GM21390 (cell line): ENCODE data around the gene ZNF318.
"Not testable (repeated sequence)": the region's sequence is repeated elsewhere in the genome, so short reads cannot be mapped to it uniquely, and the experiment has no call there.

ENCODE experiments used
- ATAC-seq: cut with Tn5 transposase; IDR thresholded peaks from one replicate; pipeline ENCODE4 v1.9.1; 2021; ENCODE audit not compliant: unreplicated experiment

The ZNF318 gene, protein sequence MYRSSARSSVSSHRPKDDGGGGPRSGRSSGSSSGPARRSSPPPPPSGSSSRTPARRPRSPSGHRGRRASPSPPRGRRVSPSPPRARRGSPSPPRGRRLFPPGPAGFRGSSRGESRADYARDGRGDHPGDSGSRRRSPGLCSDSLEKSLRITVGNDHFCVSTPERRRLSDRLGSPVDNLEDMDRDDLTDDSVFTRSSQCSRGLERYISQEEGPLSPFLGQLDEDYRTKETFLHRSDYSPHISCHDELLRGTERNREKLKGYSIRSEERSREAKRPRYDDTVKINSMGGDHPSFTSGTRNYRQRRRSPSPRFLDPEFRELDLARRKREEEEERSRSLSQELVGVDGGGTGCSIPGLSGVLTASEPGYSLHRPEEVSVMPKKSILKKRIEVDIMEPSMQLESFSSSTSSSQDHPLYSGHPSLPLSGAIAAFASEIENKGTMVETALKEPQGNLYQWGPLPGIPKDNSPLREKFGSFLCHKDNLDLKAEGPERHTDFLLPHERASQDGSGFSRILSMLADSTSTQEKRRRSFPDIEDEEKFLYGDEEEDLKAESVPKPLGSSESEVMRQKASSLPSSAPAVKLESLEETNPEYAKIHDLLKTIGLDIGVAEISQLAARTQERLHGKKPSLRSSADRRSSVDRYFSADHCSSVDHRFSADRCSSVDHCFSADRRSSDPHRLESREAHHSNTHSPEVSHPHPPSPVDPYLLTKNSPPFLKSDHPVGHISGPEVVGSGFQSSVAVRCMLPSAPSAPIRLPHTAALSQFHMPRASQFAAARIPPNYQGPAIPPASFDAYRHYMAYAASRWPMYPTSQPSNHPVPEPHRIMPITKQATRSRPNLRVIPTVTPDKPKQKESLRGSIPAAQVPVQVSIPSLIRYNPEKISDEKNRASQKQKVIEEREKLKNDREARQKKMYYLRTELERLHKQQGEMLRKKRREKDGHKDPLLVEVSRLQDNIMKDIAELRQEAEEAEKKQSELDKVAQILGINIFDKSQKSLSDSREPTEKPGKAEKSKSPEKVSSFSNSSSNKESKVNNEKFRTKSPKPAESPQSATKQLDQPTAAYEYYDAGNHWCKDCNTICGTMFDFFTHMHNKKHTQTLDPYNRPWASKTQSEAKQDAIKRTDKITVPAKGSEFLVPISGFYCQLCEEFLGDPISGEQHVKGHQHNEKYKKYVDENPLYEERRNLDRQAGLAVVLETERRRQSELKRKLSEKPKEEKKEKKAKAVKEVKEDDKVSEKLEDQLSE (N-terminal part only)

DNA sequence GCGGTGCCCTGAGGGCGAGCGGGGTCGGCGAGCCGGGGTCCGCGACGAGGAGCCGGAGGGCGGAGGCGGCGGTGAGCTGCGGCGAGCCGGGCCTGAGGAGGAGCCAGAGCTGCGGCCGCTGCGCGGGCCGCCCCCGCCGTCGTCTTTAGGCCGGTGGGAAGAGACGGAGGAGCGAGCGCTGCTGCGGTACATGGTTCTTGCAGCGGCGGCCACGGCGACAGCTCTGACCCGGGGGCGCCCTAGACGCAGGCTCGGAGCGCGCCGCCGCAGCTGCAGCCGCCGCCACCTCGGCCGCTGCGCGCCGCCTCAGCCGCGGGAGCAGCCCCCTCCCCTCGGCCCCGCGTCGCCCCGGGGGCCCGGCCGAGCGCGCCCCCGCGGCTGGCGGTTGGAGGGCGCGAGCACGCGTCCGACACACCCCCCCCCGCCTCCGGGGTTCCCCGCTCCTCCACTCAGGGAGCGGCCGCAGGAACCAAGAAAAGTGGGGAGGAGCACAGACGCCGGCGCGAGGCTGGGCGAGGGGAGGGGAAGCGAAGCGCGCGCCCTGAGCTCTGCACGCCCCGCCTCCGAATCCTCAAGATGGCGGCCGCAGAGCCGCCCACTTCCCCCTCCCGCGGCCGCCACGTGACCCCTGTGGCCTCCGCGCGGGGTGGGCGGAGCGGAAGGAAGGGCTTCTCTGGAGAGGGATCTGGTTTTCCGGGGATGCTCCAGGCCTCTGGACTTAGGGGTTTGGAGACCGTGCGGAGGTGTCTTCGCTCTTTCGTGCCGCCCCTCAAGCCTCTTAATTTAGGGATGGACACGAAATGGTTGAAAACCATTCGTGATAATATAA, at the start of gene ZNF318:
Gene ZNF318, minus strand, starts transcription at position 474 of the 829 bp plus-strand sequence. Its CDS starts 282 bp downstream, at position 192.
- ATAC-seq = peak; percentile 75

DNA sequence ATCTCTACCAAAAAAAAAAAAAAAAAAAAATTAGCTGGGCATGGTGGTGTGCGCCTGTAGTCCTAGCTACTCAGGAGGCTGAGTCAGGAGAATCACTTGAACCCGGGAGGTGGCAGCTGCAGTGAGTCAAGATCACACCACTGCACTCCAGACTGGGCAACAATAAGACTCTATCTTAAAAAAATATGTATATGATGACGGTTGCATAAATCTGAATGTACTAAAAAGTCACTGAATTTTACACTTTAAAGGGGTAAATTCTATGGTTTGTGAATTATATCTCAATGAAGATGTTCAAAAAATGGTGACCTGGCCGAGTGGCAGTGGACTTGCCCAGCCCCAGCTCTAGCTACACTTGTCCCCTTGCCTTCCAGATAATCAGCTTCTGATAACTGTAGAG, 47.5 kb upstream of the ZNF318 start:
- no peak for ATAC-seq

DNA sequence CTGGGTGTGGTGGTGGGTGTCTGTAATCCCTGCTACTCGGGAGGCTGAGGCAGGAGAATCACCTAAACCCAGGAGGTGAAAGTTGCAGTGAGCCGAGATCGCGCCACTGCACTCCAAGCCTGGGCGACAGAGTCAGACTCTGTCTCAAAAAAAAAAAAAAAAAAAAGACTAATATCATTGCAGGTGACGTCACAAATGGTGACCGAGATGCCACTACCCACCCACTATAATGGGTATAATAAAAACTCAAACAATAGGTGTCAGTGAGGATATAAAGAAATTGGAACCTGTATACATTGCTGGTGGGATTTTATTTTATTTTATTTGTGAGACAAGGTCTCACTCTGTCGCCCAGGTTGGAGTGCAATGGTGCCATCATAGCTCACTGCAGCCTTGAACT, 45.8 kb upstream of the ZNF318 start:
- not testable (repeated sequence) for ATAC-seq

DNA sequence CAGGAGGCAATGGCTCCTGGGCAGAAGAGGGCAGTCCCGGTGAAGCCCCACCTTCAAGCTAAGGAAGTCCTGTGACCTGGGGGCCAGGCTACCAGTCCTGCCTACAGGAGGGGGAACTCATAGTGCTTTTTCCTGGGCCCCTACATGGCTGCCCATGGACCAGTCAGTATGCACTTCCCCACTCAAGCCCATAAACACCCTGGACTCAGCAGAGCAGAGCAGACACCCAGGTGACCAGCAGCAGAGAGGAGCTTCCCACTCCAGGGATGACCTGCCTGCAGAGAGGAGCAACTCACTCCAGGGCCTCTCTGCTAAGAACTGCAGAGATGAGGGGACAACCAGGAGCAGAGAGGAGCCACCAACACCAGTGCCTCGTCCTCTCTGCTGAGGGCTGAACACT, 43.6 kb upstream of the ZNF318 start:
- no peak for ATAC-seq

DNA sequence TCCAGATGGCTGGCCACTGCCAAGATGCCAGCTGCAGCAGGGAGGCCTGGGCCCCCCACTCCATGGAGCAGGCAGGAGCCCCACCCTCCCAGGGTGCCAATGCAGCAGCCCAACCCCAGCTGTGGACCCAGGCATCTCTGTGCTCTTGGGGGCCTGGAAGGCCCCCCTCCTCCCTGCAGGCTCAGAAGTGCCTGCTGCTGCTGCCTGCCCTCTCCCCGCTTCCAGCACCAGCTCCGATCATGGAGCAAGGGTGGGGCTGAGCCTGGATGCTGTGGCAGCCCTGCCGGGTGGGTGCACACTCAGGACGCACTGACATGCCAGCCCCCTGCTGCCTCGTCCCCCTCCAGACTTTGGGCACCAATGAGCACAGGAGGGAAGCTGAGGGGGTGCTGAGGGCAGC, 43.1 kb upstream of the ZNF318 start:
- no peak for ATAC-seq

DNA sequence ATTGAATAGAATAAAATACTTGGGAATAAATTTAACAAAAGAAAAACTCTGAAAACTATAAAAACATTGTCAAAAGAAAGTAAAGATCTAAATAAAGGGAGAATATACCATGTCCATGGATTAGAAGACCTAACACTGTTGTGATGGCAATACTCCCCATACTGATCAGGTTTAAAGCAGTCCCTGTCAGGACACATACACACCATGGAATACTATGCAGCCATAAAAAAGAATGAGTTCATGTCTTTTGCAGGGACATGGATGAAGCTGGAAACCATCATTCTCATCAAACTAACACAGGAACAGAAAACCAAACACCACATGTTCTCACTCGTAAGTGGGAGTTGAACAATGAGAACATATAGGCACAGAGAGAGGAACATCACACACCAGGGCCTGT, 41.3 kb upstream of the ZNF318 start:
- ATAC-seq = not testable (repeated sequence)

DNA sequence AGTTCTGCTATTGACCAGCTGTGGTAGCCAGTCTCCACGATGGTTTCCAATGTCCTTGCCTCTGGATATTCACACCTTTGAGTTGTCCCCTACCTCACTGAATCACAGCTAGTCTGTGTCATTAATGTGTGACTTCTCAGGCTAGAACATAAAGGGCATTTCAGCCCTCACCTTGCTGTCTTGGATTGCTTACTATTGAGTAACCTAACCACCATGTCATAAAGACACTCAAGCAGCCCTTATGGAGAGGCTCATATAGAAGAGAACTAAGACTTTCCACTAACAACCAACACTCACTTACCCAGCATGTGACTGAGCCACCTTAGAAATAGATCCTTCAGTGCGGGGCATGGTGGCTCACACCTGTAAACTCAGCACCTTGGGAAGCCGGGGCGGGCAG, 38.8 kb upstream of the ZNF318 start:
- no peak for ATAC-seq

DNA sequence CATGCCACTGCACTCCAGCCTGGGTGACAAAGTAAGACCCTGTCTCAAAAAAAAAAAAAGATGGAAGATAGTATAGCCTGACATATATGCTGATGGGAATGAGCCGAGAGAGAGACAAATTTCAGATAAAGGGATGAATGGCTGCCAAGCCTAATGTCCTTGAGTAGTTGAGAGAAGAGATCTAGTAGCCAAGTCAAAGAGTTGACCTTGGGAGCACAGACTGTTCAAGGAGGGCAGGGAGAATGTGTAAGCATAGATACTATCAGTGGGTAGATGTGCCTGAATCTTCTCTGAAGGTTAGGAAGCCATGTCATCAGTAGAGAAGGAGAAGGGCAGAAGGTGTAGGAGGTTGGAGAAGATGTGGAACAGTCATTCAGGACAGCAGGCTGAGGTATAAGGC, 37.8 kb upstream of the ZNF318 start:
- no peak for ATAC-seq

DNA sequence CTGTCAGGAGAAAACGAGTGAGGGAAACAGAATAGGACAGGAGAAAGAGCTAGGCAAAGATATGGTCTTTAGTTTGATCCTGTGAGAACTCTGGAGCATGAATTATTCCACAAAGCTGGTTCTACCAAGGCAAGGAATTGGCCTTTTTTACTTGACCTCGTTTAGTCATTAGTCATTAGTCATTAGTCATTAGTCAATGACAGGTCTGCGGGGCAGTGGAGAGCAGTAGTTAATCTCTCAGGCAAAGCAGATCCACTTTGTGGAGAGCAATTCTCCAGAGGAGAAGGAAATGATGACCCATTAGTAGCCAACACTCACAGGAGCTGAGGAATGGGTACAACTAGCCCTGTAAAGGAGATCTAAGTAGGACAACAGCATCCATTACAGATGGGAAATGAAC, 35.9 kb upstream of the ZNF318 start:
- no peak for ATAC-seq

DNA sequence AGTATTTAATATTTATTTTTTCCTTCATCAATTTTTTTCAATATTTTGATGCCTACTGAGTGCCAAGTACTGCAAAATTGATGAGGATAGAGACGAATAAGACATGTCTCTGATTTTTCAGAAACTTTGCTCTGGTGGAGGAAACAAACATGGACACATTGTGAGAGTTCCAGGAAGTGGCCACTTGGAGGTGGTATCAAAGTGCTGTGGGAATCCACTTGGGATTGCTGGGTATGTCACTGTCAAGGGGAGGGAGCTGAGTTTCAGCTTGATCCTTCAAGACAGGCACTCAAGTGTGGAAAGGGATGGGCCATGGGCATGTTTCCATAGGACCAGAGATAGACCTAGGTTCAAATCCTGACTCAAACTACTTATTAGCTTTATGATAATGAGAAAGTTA, 33.4 kb upstream of the ZNF318 start:
- ATAC-seq = no peak

DNA sequence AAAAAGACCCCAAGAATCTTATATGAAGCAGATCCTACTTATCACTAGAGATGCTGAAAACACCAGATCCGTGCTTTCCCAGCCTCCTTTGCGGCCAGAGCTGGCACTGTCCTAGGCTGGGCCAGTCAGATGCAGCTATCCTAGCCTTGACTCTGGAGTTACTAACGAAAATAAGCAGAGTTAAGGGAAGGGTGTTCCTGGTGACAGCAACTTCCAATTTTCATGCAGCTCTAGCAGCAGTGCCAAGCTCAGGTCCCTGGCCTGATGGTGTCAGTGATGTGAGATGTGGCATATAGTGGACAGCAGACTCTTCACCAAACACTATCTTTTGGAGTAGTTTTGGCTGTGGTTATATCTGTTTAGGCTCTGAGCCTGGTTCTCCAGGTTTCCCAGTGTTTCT, 32.3 kb upstream of the ZNF318 start:
- no peak for ATAC-seq

DNA sequence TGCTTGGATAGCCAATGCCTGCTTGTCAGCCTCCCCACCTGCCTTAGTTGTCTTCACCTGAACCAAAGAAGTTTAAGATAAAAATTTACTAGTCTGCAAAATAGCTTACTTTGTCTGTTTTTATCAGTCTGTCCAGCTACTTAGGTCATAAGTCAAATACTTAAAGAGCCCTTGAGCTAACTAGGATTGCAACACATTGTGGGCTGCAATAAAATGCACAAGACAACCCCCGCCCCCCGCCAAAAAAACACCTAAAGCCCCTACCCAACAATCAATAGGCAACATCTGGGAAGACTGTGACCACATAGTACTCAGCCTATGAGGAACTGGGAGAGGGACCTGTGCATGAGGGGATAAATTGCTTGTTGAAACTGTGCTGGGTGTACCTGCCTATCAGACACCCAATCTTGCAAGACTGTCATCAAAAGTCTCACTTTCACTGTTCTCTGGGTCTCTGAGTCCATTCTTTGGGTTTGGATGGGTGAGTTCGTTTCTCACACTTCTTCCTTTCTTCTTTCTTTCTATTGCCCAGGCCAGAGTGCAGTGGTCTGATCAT, 30.6 kb upstream of the ZNF318 start:
- no peak for ATAC-seq

DNA sequence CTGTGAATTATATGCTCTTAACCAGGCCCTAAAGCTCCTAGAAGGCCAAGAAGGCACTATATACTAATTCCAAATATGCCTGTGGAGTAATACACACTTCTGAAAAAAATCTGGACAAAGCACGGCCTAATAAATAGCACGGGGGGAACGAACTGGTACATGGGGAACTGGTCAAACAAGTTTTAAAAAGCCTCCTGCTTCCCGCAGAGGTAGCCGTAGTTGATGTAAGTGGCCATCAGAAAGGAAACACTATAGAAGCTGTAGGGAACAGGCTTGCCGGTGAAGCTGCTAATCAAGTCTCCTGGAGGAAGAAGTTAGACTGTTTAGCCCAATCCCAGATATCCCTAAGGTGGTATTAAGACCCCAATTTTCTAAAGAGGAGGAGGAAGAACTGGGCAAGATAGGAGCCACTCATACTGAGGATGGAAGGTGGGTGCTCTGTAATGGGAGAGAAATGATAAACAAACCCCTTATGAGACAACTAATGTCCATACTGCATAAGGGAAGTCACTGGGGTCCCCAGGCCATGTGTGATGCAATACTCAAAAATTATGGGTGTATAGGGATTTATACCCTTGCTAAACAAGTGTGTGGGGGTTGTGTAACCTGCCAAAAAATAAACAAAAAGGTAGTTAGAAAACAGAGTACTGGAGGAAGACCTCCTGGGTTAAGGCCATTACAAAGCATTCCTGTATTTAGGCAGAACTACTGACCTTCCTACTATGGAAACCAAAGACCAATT, 27.1 kb upstream of the ZNF318 start:
- no peak for ATAC-seq

DNA sequence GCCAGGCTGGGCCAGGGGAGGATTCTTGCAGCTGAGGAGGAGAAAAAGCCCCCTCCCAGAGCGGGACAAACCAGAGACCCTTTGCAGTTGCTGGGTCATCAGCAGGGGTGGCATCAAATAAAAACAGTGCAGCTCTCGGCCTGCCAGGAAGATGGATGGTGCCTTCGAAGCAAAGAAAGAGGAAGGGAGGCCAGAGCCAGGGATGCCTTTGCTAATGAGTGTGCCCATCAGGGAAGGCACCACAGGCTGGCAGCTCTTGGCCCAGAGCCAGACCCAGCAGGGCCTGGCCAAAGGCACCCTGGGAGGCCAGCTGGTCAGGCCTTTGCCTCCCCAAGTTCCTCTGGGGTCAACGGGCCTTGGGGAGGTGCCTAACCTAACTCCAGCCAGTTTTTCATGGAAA, 26.3 kb upstream of the ZNF318 start:
- ATAC-seq = no peak

DNA sequence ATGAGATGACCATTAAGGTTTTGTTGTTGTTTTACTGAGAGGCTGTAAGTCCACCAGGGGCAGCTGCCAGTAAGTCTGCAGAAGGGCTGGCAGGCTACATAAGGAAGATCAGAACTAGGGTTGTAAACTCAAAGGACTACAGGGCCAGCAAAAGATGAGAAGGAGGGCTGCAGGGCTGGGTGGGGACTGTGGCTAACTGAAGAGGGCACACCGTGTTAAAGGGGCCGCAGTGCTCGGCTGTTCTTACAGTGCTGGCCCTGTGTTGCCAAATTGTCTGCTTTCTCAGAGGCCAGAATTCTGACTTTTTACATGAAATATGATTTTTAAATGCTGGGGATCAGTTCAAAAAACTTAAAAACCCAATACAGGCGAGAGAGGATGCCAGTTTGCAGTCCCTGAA, 25.5 kb upstream of the ZNF318 start:
- ATAC-seq = no peak

DNA sequence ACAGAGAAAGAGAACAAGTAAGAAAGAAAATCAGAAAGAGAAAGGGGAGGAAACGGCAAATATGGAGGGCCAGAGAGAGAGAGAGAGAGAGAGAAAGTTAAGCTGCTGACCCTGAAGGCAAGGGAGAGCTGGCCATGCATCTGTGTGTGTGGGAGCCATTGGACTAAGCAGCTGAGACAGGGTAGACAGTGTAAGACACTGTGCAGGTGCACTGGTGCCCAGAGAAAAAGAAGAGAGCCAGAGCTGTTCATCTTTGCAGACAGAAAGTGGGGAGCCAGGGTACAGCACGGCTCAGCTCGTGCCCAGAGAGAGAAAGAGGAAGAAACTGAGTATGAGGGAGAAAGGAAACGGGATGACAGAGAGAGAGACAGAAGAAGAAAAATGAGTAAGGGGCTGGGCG, 24.2 kb upstream of the ZNF318 start:
- no peak for ATAC-seq

DNA sequence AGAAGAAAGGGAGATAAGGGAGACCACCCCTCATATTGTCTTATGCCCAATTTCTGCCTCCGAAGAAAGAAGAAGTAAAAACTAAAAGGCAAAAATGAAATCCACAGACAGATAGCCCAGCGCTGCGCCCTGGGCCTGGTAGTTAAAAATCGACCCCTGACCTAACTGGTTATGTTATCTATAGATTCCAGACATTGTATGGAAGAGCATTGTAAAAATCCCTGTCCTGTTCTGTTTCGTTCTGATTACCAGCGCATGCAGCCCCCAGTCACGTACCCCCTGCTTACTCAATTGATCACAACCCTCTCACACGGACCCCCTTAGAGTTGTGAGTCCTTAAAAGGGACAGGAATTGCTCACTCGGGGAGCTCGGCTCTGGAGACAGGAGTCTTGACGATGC, 23.7 kb upstream of the ZNF318 start:
- ATAC-seq = not testable (repeated sequence)

DNA sequence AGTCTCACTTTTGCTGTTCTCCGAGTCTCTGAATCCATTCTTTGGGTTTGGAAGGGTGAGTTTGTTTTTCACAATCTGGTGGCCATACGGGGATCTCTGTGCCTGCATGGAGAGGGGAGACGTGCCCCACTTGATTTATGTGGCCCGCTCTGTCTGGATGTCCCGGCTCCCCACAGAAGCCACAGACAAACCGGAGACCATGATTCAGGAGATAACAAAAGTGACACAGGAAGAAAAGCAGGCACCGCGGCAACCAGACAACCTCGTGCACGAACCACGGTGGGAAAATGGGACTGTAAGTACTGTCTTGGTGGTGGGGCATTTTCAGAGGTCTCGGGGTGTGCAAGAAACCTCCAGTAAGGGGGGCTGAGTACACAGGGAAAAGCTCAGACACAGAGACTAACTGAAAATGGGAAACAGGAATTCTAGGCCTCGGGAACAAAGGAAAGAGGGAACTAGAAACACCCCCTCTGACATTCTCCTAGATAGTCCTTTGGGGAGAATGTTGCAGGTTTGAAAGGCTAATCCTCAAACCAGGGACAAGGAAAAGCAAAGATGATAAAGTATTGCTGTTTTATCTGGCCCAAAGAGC, 22.1 kb upstream of the ZNF318 start:
- no peak for ATAC-seq
